ENCODE measurements around the gene TBC1D23.
"Not testable (repeated sequence)": the region's sequence is repeated elsewhere in the genome, so short reads cannot be mapped to it uniquely, and the experiment has no call there.

The TBC1D23 gene

GRCh38 chr3:100257586-100257985, 3.2 kb upstream of the TBC1D23 start:
- DNase-seq, result no peak

- no peak for DNase-seq
These were observed 609 bp upstream of the TBC1D23 start for GRCh38 chr3:100260081-100260684.

- no peak for DNase-seq
These were observed 702 bp downstream of the TBC1D23 start for GRCh38 chr3:100261485-100261903.

- DNase-seq, result not testable (repeated sequence)
These were observed 2.1 kb downstream of the TBC1D23 start for GRCh38 chr3:100262925-100263324.

GRCh38 chr3:100263583-100263982, 2.8 kb downstream of the TBC1D23 start:
- DNase-seq, result no peak

- no peak for DNase-seq
These were observed 3.5 kb downstream of the TBC1D23 start for GRCh38 chr3:100264242-100264641.

GRCh38 chr3:100265016-100265415, 4.2 kb downstream of the TBC1D23 start:
- DNase-seq, result no peak

- DNase-seq, result no peak
These were observed 5.7 kb downstream of the TBC1D23 start for GRCh38 chr3:100266531-100266930.

- DNase-seq, result no peak
These were observed 7.4 kb downstream of the TBC1D23 start for GRCh38 chr3:100268156-100268555.

GRCh38 chr3:100269001-100269400, 8.2 kb downstream of the TBC1D23 start:
- DNase-seq, result no peak

- DNase-seq, result peak; percentile 67
These were observed 8.8 kb downstream of the TBC1D23 start for GRCh38 chr3:100269410-100270214.

- DNase-seq, result peak; percentile 30
These were observed 9.4 kb downstream of the TBC1D23 start for GRCh38 chr3:100270215-100270583.

- no peak for DNase-seq
These were observed 10.7 kb downstream of the TBC1D23 start for GRCh38 chr3:100271522-100271921.

GRCh38 chr3:100272797-100273611, 12.2 kb downstream of the TBC1D23 start:
- DNase-seq, result not testable (repeated sequence)

- no peak for DNase-seq
These were observed 13.6 kb downstream of the TBC1D23 start for GRCh38 chr3:100274361-100274760.

GRCh38 chr3:100277255-100277800, 16.5 kb downstream of the TBC1D23 start:
- no peak for DNase-seq

GRCh38 chr3:100278910-100279309, 18.1 kb downstream of the TBC1D23 start:
- DNase-seq, result no peak

- no peak for DNase-seq
These were observed 27.6 kb downstream of the TBC1D23 start for GRCh38 chr3:100288288-100288894.

- DNase-seq, result no peak
These were observed 28.5 kb downstream of the TBC1D23 start for GRCh38 chr3:100289339-100289738.

- DNase-seq, result no peak
These were observed 34.3 kb downstream of the TBC1D23 start for GRCh38 chr3:100295089-100295488.

- no peak for DNase-seq
These were observed 37.0 kb downstream of the TBC1D23 start for GRCh38 chr3:100297784-100298183.

GRCh38 chr3:100299016-100299415, 38.2 kb downstream of the TBC1D23 start:
- no peak for DNase-seq

- DNase-seq, result no peak
These were observed 45.9 kb downstream of the TBC1D23 start for GRCh38 chr3:100306695-100307094.
